Esophagus squamous epithelium (tissue), 4 donors: ENCODE measurements around the gene CCSER1.
"Not testable (repeated sequence)": the region's sequence is repeated elsewhere in the genome, so short reads cannot be mapped to it uniquely, and the experiment has no call there.

Source experiments
- POLR2A ChIP-seq, 4 donors: fragments of 450-650 bp; IDR thresholded peaks; one replicate each; pipeline ENCODE4 v1.6.1; 2017; ENCODE audit warnings: antibody characterized with exemption in 4 of 4, mild to moderate bottlenecking in 4 of 4, moderate library complexity in 3 of 4
- TF ChIP-seq, protein P1 (sequence below), 6 experiments: fragments of 450-650 bp in 4 of 6; fragments of 200-600 bp in 2 of 6; sonication (generic) in 2 of 6; IDR thresholded peaks; one replicate each; pipeline ENCODE4 v1.5.1; 2016 to 2019; ENCODE audit warnings: antibody characterized with exemption in 6 of 6, mild to moderate bottlenecking in 4 of 6, moderate library complexity in 4 of 6

DNA sequence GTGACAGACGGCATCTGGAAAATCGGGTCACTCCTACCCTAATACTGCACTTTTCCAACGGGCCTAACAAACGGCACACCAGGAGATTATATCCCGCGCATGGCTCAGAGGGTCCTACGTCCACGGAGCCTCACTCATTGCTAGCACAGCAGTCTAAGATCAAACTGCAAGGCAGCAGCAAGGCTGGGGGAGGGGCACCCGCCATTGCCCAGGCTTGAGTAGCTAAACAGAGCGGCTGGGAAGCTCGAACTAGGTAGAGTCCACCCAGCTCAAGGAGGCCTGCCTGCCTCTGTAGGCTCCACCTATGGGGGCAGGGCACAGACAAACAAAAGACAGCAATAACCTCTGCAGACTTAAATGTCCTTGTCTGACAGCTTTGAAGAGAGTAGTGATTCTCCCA lies 280.7 kb downstream of the CCSER1 start:
- TF ChIP-seq, protein P1, sequence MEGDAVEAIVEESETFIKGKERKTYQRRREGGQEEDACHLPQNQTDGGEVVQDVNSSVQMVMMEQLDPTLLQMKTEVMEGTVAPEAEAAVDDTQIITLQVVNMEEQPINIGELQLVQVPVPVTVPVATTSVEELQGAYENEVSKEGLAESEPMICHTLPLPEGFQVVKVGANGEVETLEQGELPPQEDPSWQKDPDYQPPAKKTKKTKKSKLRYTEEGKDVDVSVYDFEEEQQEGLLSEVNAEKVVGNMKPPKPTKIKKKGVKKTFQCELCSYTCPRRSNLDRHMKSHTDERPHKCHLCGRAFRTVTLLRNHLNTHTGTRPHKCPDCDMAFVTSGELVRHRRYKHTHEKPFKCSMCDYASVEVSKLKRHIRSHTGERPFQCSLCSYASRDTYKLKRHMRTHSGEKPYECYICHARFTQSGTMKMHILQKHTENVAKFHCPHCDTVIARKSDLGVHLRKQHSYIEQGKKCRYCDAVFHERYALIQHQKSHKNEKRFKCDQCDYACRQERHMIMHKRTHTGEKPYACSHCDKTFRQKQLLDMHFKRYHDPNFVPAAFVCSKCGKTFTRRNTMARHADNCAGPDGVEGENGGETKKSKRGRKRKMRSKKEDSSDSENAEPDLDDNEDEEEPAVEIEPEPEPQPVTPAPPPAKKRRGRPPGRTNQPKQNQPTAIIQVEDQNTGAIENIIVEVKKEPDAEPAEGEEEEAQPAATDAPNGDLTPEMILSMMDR (IDR thresholded peaks at IDR 0.05): not testable (repeated sequence)
- not testable (repeated sequence) for TF ChIP-seq POLR2A (IDR thresholded peaks at IDR 0.05)
